Myocyte (in vitro differentiated cells): ENCODE measurements around the gene A2M. TPM values are rescaled to one million over a fixed set of nuclear protein-coding genes. Genes with fewer than 3 reads are reported as not detected.

Experiments
- DNase-seq: peaks from one replicate; pipeline ENCODE4 v3.0.0-alpha.2; 2012; ENCODE audit warnings: low read depth
- total RNA-seq: library from RNA; depleted of rRNA; stranded (reverse); fragments of >200 nt; gene quantifications from 2 replicates; pipeline ENCODE4 v1.2.3, GENCODE V29; 2014

A2M gene
- total RNA-seq, 1 donor from 2014 or later: 18.9 TPM

DNA sequence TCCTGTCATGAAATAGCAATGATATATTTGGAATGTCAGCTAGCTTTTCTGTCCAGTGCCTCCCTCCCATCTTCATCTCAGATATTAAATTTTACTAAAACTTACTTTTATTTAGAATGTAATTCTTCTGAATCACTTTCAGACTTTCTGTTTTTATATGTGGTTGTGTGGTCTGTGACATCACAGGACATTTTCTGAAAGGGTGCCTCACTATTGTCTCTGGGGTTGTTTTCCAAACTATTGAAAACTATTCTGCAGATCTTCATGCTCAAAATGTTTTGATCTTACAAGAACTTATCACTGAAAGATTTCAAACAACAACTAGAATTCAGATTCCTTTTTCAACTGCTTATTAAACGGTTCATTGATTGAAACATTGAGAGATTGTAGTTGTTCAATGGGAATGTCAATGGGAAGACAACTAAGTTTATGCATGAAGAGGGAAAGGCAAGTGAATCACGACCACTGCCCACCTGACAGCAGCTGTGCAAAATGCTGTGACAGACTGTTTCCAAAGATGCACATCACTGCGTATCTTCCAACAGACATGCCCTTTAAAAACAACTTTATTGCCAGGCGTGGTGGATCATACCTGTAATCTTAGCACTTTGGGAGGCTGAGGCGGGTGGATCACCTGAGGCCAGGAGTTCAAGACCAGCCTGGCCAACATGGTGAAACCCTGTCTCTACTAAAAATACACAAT is 75.1 kb downstream of the A2M start:
- no peak for DNase-seq

DNA sequence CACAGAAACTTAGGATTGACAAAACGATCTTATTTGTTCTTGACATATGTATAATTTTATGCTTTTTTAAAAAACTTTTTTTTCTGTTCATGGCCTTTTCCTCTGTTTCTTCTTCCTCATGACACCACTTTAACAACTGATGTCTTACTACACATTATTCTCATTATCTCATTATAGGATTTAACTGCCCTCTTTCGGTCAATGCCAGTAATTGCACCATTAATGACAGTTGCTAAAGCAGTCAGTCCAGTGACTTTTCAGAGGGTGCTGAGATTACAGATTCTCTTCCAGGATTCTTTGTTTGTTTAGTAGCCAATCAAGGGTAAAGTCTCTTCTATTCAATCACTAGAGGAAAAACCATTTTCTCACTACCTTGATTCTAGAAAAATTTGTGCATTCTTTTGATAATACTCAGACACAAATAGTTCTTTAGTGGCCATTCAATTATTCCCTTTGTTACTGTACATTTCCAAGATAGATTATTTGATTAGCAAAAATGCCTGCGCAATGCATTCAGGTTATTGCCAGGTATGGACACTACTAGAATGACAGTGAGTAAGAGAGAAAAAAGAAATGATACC is 76.2 kb downstream of the A2M start:
- peak; percentile 66 for DNase-seq

DNA sequence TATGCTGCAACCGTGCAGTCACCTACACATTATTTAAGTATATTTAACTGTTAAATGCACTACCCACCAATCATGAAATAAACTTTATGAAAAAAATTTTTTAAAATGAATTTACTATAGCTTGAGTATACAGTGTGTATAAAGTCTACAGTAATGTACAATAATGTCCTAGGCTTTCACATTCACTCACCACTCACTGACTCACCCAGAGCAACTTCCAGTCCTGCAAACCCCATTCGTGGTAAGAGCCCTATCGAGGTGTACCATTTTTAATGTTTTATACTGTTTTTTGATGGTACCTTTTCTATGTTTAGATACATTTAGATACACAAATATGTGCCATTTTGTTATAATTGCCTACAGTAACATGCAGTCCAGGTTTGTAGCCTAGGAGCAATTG is 78.3 kb downstream of the A2M start:
- no peak for DNase-seq

DNA sequence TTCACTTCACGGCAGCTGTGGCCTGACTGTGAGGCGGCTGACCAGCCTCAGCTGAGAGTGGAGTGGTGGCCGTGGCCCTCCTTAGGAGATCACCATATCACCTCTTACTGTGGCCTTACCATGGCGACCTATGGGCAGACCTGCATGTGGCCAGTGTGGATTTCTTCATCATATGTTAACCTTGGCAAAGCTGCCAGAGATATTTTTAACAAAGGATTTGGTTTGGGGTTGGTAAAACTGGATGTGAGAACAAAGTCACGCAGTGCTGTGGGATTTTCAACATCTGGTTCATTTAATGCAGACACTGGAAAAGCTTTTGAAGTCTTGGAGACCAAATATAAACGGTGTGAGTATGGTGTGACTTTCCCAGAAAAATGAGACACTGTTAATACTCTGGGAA is 79.5 kb downstream of the A2M start:
- DNase-seq: no peak

DNA sequence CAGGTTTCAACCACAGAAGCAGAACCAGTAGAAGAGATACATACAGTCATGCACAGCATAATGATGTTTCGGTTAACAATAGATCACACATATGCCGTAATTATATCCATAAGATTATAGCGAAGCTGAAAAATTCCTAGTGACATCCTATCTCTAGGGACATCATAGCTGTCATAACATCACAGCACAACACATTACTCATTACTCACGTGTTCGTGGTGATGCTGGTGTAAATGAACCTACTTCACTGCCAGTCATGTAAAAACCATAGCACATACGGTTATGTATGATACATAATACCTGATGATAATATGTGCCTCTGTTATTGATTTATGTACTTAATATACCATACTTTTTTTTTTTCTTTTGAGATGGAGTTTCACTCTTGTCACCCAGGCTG is 81.6 kb downstream of the A2M start:
- DNase-seq: no peak

DNA sequence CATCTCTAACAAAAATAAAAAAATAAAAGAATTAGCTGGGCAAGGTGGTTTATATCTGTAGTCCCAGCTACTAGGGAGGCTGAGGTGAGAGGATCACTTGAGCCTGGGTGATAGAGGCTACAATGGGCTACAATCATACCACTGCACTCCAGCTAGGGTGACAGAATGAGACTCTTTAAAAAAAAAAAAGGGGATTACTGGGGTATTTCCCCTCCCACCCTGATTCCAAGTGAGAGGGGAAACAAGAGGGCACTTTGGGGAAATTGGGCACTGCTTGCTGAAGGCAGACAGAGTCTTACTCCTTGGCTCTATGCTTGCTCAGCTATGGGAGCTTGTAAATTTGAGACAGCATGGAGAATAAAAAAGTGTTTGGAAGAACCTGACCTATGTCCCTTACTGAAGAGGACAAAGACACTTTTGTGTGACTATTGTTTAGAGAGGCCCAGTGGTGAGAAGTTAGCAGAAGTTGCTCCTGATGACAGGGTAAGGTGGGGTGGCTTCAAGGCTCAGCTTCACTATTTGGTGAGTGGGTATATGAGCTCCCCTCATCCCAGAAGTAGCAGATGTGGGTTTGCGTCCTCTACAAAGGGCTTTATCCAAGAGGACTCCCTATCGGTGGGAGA is 82.3 kb downstream of the A2M start:
- no peak for DNase-seq

DNA sequence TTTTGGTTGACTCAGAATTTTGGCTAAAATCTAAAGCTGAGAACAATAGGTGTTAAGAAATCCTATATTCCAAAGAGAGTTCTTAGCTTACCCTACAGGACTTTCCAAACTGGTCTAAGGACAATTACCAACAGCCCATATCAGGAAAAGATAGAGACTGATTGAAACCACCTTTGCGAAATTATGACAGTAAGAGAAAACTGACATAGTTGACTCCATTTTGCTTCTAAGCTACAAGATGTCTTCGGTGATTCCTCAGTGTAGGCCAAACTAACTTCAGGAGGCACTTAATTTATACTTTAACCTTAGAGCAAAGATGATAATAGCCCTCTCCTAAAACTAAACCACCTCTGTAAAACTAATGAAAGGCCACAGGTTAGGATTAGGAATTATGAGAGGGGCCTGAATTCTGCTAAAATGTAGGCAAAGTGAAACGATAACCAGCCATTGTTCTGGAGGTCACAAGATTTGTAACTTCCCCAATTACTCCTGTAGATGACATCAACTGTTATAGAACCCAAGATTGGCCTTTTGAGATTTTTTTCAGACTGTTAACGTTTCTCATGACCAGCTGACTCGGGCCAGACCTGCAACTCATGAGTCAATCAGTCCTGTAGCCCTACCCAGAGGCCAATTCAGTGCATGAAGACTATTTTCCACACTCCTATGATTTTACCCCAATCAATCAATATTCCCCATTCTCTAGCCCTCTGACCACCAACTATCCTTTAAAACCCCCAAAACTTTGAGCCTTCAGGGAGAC is 83.3 kb downstream of the A2M start:
- DNase-seq: no peak

DNA sequence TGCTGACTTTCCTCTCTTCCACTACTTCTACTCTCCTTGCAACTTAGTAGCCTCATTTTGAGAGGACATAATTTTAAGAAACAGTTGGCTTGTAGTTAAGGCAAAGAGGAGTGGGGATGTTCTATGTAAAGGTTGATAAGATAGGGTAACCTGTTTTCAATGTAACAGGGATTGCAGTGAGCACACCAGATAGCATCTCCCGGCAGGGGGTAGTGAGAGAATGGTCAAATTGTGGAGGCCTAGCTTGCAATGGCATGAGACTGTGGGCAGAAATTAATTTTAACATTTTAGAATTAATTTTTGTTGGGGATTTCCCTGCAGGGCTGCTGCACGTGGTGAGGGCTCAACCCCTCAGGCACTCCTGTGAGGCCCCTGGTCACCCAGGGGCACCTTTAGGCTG is 84.9 kb downstream of the A2M start:
- no peak for DNase-seq

DNA sequence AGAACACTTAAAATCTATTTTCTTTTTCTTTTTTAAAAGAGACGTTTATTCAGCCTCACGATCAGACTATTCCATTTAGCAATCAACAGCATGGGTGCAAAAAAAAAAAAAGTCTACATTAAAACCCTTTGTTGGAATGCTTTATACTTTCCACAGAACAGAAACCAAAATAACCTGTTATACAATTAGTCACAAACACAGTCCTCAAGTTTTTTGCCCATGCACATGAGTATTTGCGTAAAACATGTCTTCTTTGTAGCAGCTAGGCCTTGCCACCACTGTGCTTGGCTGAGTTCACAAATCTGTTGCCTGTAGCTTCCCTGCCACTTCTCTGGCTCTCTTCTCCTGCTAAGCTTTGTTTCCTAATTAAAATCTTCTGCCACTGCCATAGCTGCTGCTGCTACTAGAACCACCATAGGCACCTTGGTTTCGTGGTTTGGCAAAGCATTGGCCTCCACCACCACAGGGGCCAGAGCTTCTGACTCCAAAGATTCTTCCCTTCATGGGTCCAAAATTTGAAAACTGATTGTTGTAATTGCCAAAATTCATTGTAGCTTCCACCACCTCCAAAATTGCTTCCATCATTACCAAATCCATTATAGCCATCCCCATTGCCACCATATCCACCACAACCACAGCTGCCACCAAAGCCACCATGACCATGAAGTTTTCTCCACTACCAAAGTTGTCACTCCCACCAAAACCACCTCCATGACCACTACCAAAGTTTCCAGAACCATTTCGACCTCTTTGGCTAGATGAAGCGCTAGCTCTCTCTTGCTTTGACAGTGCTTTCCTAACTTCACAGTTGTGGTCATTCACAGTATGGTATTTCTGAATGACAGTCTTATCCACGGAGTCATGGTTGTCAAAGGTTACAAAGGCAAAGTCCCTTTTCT is 88.3 kb downstream of the A2M start:
- DNase-seq: no peak

DNA sequence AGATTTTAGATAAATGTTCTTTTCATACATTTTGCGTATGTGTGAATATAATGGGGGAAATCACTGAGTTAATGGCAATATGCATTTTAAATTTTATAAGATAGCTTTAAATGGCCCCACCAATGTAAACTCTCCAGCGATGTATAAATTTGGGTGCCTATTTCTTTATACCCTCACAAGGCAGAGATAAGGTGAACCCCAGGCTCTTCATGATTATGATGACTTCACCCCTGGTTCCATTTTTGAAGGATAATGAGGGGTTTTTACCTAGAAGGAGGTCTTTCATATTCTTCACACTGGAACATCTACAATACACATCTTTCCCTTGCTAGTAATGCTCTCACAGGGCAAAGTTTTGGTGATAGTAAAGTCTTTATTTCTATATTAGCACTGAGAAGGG is 91.2 kb downstream of the A2M start:
- no peak for DNase-seq

DNA sequence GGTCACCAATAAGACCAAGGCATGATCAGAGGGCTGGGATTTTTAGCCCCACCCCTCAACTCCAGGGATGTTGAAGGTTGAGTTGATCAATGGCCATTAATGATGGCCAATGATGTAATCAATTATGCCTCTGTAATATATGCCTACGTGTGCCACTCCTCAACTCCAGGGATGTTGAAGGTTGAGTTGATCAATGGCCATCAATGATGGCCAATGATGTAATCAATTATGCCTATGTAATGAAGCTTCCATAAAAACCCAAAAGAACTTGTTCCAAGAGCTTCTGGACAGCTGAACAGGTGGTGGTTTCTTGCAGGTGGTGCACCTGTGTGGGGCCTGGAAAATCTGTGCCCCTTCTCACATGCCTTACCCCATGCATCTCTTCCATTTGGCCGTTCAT is 93.1 kb downstream of the A2M start:
- no peak for DNase-seq

Other genes starting within 250 kb of the A2M start
- 12.6 TPM in 2 replicates for gene PHC1, start 201.4 kb downstream of the A2M start, total RNA-seq
- gene M6PR, start 166.3 kb downstream of the A2M start, total RNA-seq: 148 and 170 TPM in 2 replicates
- 1.0 and 6.0 TPM in 2 replicates for gene KLRG1, start 126.4 kb downstream of the A2M start, total RNA-seq
- gene PZP, start 92.5 kb upstream of the A2M start, total RNA-seq: not detected in 2 replicates